ENCODE measurements around the gene PMM1.

DNA sequence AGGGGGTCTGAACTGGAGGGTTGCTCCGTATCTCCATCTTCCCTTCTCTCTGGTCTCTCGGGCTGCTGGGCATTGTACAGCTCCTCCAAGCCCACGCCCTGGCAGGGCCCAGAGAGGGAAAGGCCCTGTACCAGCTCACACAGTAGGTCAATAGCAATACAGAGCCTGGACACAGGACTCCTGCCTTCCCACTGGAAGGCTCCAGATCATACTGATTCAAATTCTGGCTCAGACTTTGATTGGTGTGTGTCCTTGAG, 22.2 kb downstream of the PMM1 start:
- TF ChIP-seq, protein P1, sequence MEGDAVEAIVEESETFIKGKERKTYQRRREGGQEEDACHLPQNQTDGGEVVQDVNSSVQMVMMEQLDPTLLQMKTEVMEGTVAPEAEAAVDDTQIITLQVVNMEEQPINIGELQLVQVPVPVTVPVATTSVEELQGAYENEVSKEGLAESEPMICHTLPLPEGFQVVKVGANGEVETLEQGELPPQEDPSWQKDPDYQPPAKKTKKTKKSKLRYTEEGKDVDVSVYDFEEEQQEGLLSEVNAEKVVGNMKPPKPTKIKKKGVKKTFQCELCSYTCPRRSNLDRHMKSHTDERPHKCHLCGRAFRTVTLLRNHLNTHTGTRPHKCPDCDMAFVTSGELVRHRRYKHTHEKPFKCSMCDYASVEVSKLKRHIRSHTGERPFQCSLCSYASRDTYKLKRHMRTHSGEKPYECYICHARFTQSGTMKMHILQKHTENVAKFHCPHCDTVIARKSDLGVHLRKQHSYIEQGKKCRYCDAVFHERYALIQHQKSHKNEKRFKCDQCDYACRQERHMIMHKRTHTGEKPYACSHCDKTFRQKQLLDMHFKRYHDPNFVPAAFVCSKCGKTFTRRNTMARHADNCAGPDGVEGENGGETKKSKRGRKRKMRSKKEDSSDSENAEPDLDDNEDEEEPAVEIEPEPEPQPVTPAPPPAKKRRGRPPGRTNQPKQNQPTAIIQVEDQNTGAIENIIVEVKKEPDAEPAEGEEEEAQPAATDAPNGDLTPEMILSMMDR (IDR thresholded peaks at IDR 0.05): no peak
- no peak for TF ChIP-seq ZFX (IDR thresholded peaks at IDR 0.05; ENCODE audit: borderline replicate concordance)

Data from 22Rv1 (cell line).